Superior temporal gyrus (tissue), 1 donor: Measurements from ENCODE around the gene ZEB1.
"Not testable (repeated sequence)": the region's sequence is repeated elsewhere in the genome, so short reads cannot be mapped to it uniquely, and the experiment has no call there.

ENCODE experiments used
- DNase-seq: peaks from one replicate; pipeline ENCODE4 v3.0.0-alpha.2; 2016; ENCODE audit errors: extremely low spot score

The ZEB1 gene

GRCh38 chr10:31507427-31507826 lies 188.4 kb downstream of the ZEB1 start:
- DNase-seq, result no peak

DNA sequence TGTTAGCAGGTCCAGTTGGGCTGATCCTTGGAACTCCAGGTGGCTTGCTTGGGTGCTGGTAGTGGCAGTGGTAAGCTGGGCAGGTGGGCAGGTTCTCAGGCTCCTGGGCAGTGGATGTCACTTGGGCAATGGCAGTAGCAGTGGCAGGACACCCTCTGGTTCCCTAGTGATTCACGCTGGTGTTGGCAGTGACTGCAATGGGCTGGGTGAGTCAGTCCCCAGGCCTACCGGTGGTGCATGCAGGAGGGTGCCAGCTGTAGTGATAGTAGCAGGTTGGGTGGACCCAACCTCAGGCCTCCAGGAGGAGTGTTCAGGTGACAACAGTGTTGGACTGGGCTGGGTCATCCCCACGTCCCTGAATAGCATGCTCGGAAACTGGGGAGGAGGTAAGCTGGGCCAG lies 189.2 kb downstream of the ZEB1 start:
- no peak for DNase-seq

DNA sequence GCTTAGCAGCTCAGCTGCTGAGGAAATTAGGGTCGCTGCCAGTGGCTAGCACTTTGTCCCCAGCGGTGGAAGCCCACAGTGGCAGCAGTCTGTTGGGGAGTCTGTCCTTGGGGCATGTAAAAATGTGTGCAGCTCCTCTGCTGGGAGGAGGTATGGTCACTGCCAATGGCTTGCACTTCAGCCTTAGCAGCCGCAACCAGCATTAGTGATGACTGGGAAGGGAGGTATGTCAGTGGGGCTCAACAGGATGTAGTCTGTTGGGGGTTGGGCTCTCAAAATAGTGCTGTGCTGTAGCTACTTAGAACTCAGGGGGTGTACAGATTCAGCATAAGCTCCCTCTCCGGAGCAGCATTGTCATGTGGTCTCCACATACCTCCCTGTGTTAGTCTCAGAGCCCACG lies 189.9 kb downstream of the ZEB1 start:
- DNase-seq, result no peak

- DNase-seq, result no peak
Observed at GRCh38 chr10:31509989-31510388, 191.0 kb downstream of the ZEB1 start.

DNA sequence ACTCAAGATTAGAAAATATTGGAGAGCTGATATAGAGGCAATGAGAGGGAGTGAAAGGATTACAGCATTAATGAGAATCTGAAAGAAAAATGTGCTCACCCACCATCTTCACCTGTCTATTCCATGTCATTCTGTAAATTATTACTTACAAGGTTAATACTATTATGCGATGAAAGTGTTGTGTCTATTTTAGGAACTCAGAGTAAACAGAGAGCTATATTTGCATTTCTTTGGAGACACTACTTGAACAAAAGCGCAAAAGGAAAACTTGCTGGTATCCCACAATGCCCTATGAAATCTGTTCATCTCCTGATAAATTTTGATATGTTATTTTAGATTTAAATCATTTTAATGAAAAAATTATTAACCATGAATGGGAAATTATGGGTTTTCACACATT lies 196.1 kb downstream of the ZEB1 start:
- no peak for DNase-seq

- DNase-seq, result no peak
Observed at GRCh38 chr10:31515819-31516402, 196.9 kb downstream of the ZEB1 start.

- DNase-seq, result no peak
Observed at GRCh38 chr10:31520986-31521831, 202.2 kb downstream of the ZEB1 start.

GRCh38 chr10:31522820-31523219 lies 203.8 kb downstream of the ZEB1 start:
- no peak for DNase-seq

DNA sequence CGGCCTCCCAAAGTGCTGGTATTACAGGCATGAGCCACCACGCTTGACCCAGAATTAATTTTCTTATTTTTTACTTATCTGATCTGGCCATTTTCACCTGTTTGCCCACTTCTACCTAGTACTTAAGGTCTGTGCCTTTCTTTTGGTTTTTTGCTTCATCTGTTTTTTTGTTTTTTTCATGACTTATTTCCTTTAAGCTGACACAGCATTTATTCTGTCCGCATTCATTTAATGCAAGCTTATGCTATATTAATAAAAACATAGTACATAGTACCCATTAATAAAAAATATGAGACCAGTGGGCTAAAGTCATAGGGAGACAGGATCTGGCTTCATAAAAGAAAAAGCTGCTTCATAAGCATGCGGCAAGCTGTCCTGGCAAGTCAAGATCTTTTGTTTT lies 205.4 kb downstream of the ZEB1 start:
- DNase-seq, result no peak

- DNase-seq, result no peak
Observed at GRCh38 chr10:31526178-31526577, 207.2 kb downstream of the ZEB1 start.

DNA sequence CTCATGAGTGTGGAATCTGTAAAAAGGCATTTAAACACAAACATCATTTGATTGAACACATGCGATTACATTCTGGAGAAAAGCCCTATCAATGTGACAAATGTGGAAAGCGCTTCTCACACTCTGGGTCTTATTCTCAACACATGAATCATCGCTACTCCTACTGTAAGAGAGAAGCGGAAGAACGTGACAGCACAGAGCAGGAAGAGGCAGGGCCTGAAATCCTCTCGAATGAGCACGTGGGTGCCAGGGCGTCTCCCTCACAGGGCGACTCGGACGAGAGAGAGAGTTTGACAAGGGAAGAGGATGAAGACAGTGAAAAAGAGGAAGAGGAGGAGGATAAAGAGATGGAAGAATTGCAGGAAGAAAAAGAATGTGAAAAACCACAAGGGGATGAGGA lies 207.7 kb downstream of the ZEB1 start:
- DNase-seq, result no peak

DNA sequence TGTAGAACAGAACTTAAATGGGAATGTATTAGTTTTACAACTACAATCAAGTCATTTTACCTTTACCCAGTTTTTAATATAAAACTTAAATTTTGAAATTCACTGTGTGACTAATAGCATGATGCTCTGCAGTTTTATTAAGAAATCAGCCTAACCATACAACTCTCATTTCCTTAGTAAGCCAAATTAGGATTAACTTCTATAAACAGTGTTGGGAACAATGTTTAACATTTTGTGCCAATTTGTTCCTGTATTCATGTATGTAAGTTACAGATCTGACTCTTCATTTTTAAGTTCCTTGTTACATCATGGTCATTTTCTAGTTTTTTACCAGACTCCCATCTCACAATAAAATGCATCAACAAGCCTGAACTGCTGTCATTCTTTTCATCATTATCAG lies 209.8 kb downstream of the ZEB1 start:
- no peak for DNase-seq

DNA sequence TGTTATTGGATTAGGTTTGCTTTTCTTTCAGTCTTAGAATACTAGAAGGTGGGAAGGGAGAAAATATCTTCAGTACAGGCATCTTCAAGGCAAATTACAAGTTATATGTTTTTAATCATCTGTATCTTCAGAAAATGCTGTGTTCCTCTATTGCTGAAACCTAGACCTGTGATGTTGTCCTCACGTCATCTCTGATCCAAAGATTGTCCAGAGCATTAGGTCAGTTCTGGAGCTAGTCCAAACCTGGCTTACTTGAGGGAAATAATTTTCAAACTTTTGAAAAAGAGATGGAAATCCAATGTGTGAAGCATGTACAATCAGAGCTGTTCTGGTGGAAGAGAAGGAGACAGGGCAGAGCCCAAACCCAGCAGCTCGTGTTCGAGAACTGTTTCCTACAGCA lies 217.3 kb downstream of the ZEB1 start:
- DNase-seq, result no peak

- DNase-seq, result no peak
Observed at GRCh38 chr10:31549896-31550295, 230.9 kb downstream of the ZEB1 start.

DNA sequence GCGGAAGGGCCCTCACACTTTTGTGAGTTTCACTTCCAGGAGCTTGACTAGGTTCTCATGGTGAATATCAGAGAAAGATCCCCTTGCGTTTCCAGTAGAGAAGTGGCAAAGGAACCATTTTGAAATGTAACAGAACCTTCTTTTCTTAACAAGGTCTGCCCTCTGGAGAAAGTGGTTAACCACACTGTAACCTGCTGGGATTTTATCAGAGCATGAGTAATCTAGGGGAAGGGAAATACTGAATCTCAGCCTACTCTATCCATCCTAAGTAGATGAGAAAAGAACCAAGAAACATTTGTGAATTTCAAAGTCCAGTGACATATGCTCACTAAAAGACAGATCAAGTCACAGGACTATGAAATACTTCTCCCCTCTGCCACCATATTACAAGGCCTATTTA lies 235.5 kb downstream of the ZEB1 start:
- DNase-seq, result no peak

- no peak for DNase-seq
Observed at GRCh38 chr10:31557854-31558253, 238.8 kb downstream of the ZEB1 start.

DNA sequence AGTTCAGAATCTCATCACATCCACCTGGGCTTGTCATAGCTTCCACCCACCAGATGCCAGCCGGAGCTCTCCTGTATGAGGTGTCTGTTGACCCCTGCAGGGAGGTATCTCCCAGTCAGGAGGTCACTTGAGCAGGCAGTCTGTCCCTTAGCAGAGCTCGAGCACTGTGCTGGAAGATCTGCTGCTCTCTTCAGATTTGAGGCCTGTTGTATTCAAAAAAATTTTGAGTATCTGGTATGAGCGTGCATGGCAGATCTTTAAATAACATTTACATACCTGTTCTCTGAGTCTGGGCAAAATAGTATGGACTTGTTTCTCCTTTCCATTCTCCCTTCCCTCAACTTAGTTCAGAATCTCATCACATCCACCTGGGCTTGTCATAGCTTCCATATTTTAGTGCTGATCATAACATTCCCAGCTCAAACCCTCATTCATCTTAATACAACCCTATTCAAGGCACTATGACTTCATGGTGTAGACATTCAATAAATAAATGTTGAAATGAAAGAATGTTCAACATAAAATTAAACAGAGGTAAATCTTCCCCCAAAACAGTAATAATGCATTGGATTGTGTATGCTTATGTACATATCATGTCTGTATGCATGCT lies 249.3 kb downstream of the ZEB1 start:
- DNase-seq, result not testable (repeated sequence)

GRCh38 chr10:31574577-31574976 lies 255.6 kb downstream of the ZEB1 start:
- DNase-seq, result no peak

DNA sequence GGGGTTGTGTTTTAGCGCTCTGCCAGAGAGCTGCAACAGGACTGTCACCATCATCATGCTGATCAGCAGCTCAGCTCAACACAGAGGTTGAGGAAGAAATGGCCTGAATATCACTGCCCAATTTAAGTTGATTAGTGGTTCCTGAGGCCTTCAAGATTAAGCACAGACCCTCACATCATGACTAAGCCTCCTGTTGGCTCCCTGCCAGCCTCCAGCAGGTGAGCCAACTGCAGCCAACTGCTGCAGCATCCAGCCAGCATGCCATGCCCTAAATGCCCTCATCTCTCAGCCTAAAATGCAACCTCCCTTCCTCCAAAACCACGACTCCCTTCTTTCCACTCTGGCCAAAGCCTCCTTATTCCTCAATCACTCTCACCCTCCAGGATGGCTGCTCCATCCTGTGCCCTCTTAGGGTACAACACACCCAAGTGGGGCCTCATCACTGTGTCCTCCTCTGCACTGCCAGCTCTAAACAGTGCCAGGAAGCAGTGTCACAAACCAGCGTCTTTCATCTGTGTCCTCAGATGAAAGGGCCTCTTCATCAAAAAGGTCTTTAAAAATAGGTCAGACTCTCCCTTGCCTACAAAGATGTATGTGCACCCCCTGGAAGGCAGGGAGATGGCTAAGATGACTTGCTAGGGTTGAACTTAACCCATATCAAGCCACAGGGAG lies 259.3 kb downstream of the ZEB1 start:
- no peak for DNase-seq

- no peak for DNase-seq
Observed at GRCh38 chr10:31578951-31579350, 259.9 kb downstream of the ZEB1 start.
